Measurements from ENCODE around the gene MTUS2.

MTUS2 gene

GRCh38 chr13:28859069-28859468 is 38.9 kb downstream of the MTUS2 start:
- DNase-seq (ENCODE audit: low spot score): no peak

DNA sequence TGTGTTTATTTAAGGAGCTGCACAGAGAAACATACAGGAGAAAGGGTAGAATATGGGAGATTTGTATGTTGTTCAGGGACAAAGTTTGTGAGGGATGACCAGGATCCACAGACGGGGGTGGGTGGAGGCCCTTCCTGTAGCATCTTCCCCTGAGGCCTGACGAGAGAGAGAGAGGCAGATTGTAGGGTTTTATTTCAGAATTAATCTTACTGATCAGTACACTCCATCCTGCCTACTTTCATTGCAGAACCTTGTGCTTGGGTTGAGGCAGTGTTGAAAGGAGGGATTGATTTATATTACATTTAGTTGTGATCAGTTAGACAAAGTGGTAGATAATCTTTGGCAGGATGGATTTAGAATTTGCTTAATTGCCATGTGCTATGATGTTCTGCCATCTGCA is 39.6 kb downstream of the MTUS2 start:
- DNase-seq (ENCODE audit: low spot score): no peak

DNA sequence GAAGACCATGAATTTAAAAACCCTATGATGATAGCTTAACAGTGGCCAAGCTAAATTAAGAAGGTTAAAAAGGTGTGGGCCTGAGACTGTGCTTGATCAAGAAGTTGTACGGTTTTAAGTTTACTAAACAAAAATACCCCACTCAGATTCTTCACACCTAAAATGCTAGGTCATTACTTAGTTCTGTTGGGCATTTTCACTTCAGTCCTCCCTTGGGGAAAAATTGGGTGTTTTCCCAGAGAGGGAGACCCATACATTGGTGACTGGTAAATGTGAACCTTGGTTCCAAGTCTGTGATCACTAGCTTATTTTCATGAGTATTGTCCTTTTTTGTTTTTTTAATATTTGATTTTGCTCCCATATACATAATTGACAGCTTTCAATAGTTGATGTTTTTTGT is 44.4 kb downstream of the MTUS2 start:
- no peak for DNase-seq (ENCODE audit: low spot score)

GRCh38 chr13:28865149-28865744 is 45.1 kb downstream of the MTUS2 start:
- DNase-seq (ENCODE audit: low spot score): no peak

- no peak for DNase-seq (ENCODE audit: low spot score)
These were observed 45.8 kb downstream of the MTUS2 start for GRCh38 chr13:28865951-28866350.

DNA sequence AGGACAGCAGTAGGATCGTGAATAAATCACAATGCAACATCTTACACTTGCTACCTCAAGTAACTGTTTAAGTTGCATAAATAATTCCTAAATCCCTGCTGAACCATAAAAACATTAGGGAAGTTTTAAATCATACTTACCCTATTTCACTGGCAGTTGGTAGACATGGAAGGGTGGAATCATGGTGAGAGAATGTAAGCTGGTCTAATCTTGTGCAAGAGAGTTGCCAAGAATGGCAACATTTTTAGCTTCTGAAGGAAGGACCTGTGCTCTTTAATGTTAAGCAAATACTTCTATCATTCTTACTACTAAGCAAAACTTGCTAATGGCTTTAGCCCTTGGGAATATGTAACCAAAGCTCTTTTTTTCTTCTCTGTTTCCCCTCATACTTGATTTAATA is 46.8 kb downstream of the MTUS2 start:
- DNase-seq (ENCODE audit: low spot score): no peak

DNA sequence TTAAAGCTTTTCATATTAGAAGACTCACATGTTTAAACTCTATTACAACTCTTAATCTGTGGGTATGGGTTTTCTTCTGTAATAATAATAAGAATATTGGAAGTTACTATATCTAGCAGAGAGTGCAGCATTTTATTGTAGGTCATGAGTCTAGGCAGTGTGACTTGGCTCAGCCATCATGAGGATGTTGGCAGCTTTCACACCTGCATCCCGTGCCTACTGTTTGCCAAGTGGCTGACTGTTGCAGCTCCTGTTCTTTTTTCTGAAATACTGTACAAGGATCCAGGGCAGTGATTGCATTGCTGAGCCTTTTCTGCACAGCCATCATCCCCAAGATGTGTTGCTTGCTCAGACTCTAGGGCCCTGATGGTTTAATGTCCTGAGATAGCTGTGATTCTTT is 47.4 kb downstream of the MTUS2 start:
- no peak for DNase-seq (ENCODE audit: low spot score)

GRCh38 chr13:28872427-28873176 is 52.5 kb downstream of the MTUS2 start:
- DNase-seq (ENCODE audit: low spot score): no peak

DNA sequence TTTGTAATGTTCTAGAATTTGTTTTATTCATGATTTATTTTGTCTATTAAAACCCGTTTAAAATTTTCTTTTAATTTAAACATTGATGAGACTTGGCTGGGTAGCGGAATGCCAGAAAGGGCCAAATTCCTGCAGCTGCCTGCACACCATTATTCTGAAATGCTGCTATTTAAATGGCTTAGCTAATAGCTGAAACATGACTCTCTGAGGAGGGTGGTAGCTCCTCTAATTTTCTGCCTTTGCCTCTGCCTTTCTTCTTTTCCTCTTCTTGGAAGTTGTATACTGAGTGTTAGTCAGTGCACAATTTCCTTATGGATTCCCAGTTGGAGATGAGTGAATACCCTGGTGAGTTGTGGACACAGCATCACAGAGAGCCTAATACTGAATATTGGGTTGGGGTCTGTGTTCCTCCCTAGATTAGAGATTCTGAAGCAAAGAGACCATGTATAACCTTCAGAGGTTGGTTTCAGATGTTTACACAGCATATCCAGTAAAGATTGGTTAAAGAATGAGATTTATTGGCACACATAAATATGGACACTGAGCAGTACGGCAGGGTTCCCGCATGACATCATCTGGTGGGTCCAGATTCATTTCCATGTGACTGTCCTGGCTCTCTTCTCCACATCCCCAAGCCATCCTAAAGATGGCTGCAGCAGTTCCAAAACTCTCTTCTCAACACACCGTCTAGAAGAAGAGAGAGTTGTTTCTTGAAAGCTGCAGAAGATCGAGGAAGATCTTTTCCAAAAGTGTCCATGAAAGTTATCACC is 55.9 kb downstream of the MTUS2 start:
- no peak for DNase-seq (ENCODE audit: low spot score)

GRCh38 chr13:28877408-28877807 is 57.3 kb downstream of the MTUS2 start:
- DNase-seq (ENCODE audit: low spot score): no peak

- no peak for DNase-seq (ENCODE audit: low spot score)
These were observed 65.0 kb downstream of the MTUS2 start for GRCh38 chr13:28885181-28885580.

GRCh38 chr13:28889086-28889732 is 69.1 kb downstream of the MTUS2 start:
- DNase-seq (ENCODE audit: low spot score): no peak

- no peak for DNase-seq (ENCODE audit: low spot score)
These were observed 70.6 kb downstream of the MTUS2 start for GRCh38 chr13:28890712-28891111.

- DNase-seq (ENCODE audit: low spot score): no peak
These were observed 97.9 kb downstream of the MTUS2 start for GRCh38 chr13:28918030-28918429.

- DNase-seq (ENCODE audit: low spot score): no peak
These were observed 102.2 kb downstream of the MTUS2 start for GRCh38 chr13:28922341-28922740.

- DNase-seq (ENCODE audit: low spot score): no peak
These were observed 115.0 kb downstream of the MTUS2 start for GRCh38 chr13:28935104-28935503.

GRCh38 chr13:28942906-28943305 is 122.8 kb downstream of the MTUS2 start:
- DNase-seq (ENCODE audit: low spot score): no peak

DNA sequence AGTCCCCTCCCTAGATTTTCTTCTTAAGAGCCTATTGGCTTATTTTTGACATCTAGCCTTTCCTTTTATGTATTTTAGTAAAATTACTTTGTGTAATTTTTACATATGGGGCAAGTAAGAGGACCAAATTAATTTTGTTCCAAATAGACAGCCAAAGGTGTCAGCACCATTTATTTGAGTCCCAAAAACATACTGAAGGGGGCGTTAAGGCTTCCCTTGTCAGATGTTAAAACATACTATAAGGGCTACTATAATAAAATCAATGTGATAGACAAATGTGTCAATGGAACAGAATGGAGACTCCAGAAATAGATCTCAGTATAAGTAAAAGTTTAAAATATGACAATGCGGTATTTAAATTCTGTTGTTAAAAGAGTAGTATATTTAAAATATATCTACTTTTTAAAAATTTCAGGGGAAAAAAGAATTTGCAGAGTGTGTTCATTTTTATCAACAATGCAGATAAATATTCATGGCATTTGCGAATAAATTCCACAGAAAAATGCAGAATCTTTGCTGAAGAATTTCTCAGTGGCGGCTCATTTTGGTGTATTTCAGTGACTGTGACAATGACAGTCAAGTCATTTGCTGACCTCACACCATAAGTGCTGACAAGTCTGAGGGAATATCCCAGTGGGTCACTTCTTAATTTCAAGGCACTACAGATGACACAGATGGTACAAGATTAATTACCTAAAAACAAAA is 133.7 kb downstream of the MTUS2 start:
- no peak for DNase-seq (ENCODE audit: low spot score)

DNA sequence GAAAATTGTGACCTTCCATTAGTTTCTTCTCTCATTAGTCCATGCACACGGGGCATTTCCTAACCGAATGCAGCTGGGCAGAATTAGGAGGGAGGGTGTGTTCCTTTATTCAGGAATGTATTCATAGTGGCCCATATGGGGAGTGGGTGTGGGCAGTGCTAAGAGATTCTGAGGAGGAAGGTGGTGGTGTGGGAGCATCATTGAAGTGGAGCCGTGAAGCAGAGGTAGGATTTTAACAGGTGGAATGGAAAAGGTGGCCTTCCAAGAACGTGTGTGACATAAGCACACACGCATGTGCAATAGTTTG is 134.2 kb downstream of the MTUS2 start:
- no peak for DNase-seq (ENCODE audit: low spot score)

- DNase-seq (ENCODE audit: low spot score): no peak
These were observed 134.7 kb downstream of the MTUS2 start for GRCh38 chr13:28954810-28955209.

- no peak for DNase-seq (ENCODE audit: low spot score)
These were observed 135.3 kb downstream of the MTUS2 start for GRCh38 chr13:28955264-28955966.

DNA sequence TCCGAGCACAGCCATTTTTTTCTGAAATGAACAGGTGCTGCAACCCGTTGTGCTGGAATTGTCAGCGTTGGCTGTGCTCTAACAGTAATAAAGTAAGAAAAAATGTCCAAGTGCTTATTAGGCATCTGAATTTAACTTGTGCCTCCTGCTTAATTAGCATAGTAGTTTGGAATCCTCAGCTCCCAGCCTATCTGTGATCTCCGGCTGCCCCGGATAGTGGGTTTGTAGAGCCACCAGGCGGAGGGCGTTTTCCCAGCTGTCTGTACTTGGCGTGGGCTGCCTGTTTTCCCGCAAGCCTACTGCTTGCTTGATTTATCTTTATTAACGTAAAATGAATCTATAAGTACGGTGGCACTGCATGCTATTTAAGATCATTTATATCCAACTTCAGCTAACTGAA is 137.9 kb downstream of the MTUS2 start:
- no peak for DNase-seq (ENCODE audit: low spot score)
